OCI-LY7 (cell line): ENCODE measurements around the gene BEND3. TPM values are rescaled to one million over a fixed set of nuclear protein-coding genes. Genes with fewer than 3 reads are reported as not detected.
"Not testable (repeated sequence)": the region's sequence is repeated elsewhere in the genome, so short reads cannot be mapped to it uniquely, and the experiment has no call there.

Experiments
- Bru-seq: library from RNA; stranded (reverse); fragments of 400-500 nt; gene quantifications from one replicate; lab custom pipeline; 2021; lab: Mats Ljungman, UMichigan
- BruChase-seq, 2 experiments: library from RNA; stranded (reverse); fragments of 400-500 nt; gene quantifications; one replicate each; lab custom pipeline; 2021; lab: Mats Ljungman, UMichigan
- BruUV-seq: library from RNA; stranded (reverse); fragments of 400-500 nt; replicated peaks from 2 replicates; lab custom pipeline; 2021; lab: Mats Ljungman, UMichigan
- CTCF ChIA-PET: fragments of 300-600 bp; sonication (Branson Sonifier 250); formaldehyde crosslinking; loops from one replicate; lab custom pipeline; 2022; ENCODE audit warnings: antibody characterized with exemption; ENCODE audit not compliant: unreplicated experiment; lab: Charles Lee
- POLR2A ChIA-PET: fragments of 300-600 bp; sonication (Branson Sonifier 250); formaldehyde crosslinking; loops from one replicate; lab custom pipeline; 2022; ENCODE audit warnings: antibody characterized with exemption; lab: Charles Lee
- DNase-seq: peaks from one replicate; pipeline ENCODE4 v3.0.0-alpha.2; 2015; ENCODE audit warnings: low spot score
- H2AFZ ChIP-seq: fragments of 200-600 bp; sonication (generic), shearing (Covaris generic); 2 replicates; pipeline ENCODE4 v1.6.1; 2014; ENCODE audit warnings: mild to moderate bottlenecking, antibody characterized with exemption, low read length, moderate library complexity
- H3K27ac ChIP-seq: fragments of 200-600 bp; sonication (generic); 2 replicates; pipeline ENCODE4 v1.5.1; 2014; ENCODE audit warnings: mixed run types, low read depth, mild to moderate bottlenecking, moderate library complexity, low read length, inconsistent platforms; ENCODE audit not compliant: poor library complexity, severe bottlenecking
- H3K36me3 ChIP-seq: fragments of 200-600 bp; sonication (generic); 2 replicates; pipeline ENCODE4 v1.6.1; 2014; ENCODE audit warnings: mild to moderate bottlenecking, antibody characterized with exemption, low read length, moderate library complexity, mixed read lengths; ENCODE audit not compliant: insufficient read depth
- H3K4me1 ChIP-seq: fragments of 200-600 bp; sonication (generic); 2 replicates; pipeline ENCODE4 v1.5.1; 2014; ENCODE audit warnings: mild to moderate bottlenecking, low read length; ENCODE audit not compliant: insufficient read depth, poor library complexity, severe bottlenecking
- H3K4me2 ChIP-seq: fragments of 200-600 bp; sonication (generic); 2 replicates; pipeline ENCODE4 v1.6.1; 2014; ENCODE audit warnings: mild to moderate bottlenecking, low read length
- H3K4me3 ChIP-seq: fragments of 200-600 bp; sonication (generic); 2 replicates; pipeline ENCODE4 v1.5.1; 2014; ENCODE audit warnings: mild to moderate bottlenecking, low read depth, low read length; ENCODE audit not compliant: poor library complexity, severe bottlenecking
- H3K79me2 ChIP-seq: fragments of 200-600 bp; sonication (generic); 2 replicates; pipeline ENCODE4 v1.6.1; 2016; ENCODE audit warnings: low read depth, mild to moderate bottlenecking, low read length, moderate library complexity, mixed read lengths; ENCODE audit not compliant: insufficient read depth
- H3K9me2 ChIP-seq: fragments of 200-600 bp; sonication (generic); 2 replicates; pipeline ENCODE4 v1.6.1; 2016; ENCODE audit warnings: mild to moderate bottlenecking, low read length, mixed read lengths; ENCODE audit not compliant: insufficient read depth
- H3K9me3 ChIP-seq: fragments of 200-600 bp; sonication (generic); 2 replicates; pipeline ENCODE4 v1.6.1; 2014; ENCODE audit warnings: mild to moderate bottlenecking, mixed run types, low read length, mixed read lengths
- H4K20me1 ChIP-seq: fragments of 200-600 bp; sonication (generic); 2 replicates; pipeline ENCODE4 v1.6.1; 2014; ENCODE audit warnings: mild to moderate bottlenecking, antibody characterized with exemption, low read length, moderate library complexity, mixed read lengths; ENCODE audit not compliant: insufficient read depth
- EZH2phosphoT487 ChIP-seq: fragments of 200-600 bp; sonication (generic); IDR thresholded peaks from 2 replicates; pipeline ENCODE4 v1.6.1; 2018; ENCODE audit warnings: low read depth, borderline replicate concordance, mild to moderate bottlenecking, mixed run types, antibody characterized with exemption, low read length, moderate library complexity, mixed read lengths
- intact Hi-C: fragments of 100-400 bp; cut with micrococcal nuclease; formaldehyde crosslinking; loops from one replicate; pipeline ENCODE4 v1.10.0; 2022; ENCODE audit not compliant: unreplicated experiment
- long read RNA-seq: library from polyadenylated mRNA; stranded (forward); transcript quantifications from one replicate; pipeline ENCODE4 v2.0.0, GENCODE V29; 2022
- total RNA-seq, 2 experiments: library from RNA; depleted of rRNA in 1 of 2; stranded (reverse); fragments of >200 nt in 1 of 2; shearing (Covaris generic) in 1 of 2; gene quantifications; 2 replicates each; pipeline ENCODE4 v1.2.3, GENCODE V29; 2014 to 2022
- TF ChIP-seq, protein P1 (sequence below): fragments of 200-600 bp; sonication (generic); conservative IDR thresholded peaks from 2 replicates; pipeline ENCODE4 v1.5.1; 2014; ENCODE audit warnings: mild to moderate bottlenecking, antibody characterized with exemption, low read length, moderate library complexity, mixed read lengths

The BEND3 gene
- total RNA-seq (2014; rRNA removed; shearing (Covaris generic)) (7.9 and 11.7 TPM in 2 replicates), total RNA-seq (2022) (13.1 and 14.3 TPM in 2 replicates), Bru-seq, nascent RNA (percentile 64 among the genes with signal in this experiment), BruChase-seq, experiment 1, labeled RNA remaining after a 6-hour chase (percentile 67 among the genes with signal in this experiment), BruChase-seq, experiment 2, labeled RNA remaining after a 2-hour chase (percentile 68 among the genes with signal in this experiment)
- long read RNA-seq, full-length matches to known transcripts: 2 of 16 reads
- long read RNA-seq, partial matches to known transcripts: 0 of 16 reads
- long read RNA-seq, other reads (novel, unspliced or antisense): 14 of 16 reads

DNA sequence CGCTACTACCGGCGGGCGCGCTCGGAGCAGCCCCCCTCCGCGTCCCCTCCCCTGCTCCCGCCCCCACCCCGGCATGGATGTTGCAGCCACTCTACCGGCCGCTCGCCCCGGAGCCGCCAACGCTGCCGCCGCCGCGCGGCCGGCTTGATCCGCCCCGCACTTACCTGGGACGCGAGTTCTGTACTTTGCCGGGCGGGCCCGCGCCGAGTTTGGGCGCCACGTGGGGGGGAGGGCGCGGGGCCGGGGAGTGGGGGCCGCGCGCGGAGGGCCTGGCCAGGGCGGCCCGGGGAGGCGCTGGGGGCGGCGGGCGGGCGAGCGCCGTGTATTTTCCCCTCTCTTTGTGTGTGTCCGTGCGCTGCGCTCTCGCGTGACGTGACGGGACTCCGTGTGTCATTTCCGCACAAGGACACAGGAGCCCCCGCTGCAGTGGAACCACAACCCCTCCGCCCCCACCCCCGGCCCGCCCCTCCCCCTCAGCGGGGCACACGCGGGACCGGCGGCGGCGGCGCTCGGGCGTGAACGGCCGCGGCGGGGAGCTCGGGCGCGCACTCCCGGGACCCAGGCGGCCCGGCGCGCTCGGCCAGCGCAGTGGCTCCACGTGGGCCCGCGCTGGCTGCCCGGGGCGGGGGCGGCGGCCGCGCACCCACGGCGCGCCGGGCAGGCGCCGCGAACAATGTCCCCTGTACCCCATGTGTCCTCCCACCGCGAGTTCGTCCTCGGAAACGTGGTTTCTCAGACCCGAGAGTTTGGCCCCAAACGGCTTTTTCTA lies at the start of gene BEND3:
BEND3 (minus strand) TSS at position 590 of the 769 bp plus-strand sequence. CDS start 16,230 bp downstream, outside the sequence.
- peaks cover 53% of the 10 kb centered on the region for H3K4me1 ChIP-seq

DNA sequence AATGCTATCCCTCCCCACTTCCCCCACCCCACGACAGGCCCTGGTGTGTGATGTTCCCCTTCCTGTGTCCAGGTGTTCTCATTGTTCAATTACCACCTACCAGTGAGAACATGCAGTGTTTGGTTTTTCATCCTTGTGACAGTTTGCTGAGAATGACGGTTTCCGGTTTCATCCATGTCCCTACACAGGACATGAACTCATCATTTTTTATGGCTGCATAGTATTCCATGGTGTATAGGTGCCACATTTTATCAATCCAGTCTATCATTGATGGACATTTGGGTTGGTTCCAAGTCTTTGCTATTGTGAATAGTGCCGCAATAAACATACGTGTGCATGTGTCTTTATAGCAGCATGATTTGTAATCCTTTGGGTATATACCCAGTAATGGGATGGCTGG lies 49.0 kb upstream of the BEND3 start:
- H3K9me3 ChIP-seq, DNase-seq, BruUV-seq, H3K4me1 ChIP-seq, H3K9me2 ChIP-seq, H3K36me3 ChIP-seq, POLR2A ChIA-PET, H3K4me3 ChIP-seq, H4K20me1 ChIP-seq, H3K4me2 ChIP-seq, H2AFZ ChIP-seq, H3K27ac ChIP-seq, intact Hi-C loops, CTCF ChIA-PET, H3K79me2 ChIP-seq: not testable (repeated sequence)

More for the DNA sequence above, at the start of gene BEND3:
- ChIA-PET CTCF (interaction anchor here (0.8 kb wide), 1 partner anchor 12 kb away, joined by 3 read pairs; no protein-coding TSS in a partner anchor), POLR2A (interaction anchor here (1.3 to 1.9 kb wide), 5 partner anchors 10 to 543 kb away, joined by 4 to 12 read pairs (median 6); no protein-coding TSS in a partner anchor)
- peaks cover 23% of the 10 kb centered on the region; the same call in 1 of the 2 replicates for H3K79me2 ChIP-seq
- intact Hi-C loops: loop anchor here (1.0 to 10.0 kb wide), 12 partner anchors 35 to 950 kb away; partner anchors contain the start of genes MTRES1, PDSS2, QRSL1 and RTN4IP1
- H3K9me3 ChIP-seq: no peaks in the 10 kb centered on the region
- peak within 1 kb of the TSS; percentile 71 for H3K4me3 ChIP-seq
- no peaks in the 10 kb centered on the region for H3K9me2 ChIP-seq
- peaks cover 10% of the 10 kb centered on the region for H3K36me3 ChIP-seq
- H3K4me2 ChIP-seq: peak within 1 kb of the TSS; percentile 99
- peak; percentile 66 for DNase-seq
- no peak for TF ChIP-seq EZH2phosphoT487
- TF ChIP-seq, protein P1, sequence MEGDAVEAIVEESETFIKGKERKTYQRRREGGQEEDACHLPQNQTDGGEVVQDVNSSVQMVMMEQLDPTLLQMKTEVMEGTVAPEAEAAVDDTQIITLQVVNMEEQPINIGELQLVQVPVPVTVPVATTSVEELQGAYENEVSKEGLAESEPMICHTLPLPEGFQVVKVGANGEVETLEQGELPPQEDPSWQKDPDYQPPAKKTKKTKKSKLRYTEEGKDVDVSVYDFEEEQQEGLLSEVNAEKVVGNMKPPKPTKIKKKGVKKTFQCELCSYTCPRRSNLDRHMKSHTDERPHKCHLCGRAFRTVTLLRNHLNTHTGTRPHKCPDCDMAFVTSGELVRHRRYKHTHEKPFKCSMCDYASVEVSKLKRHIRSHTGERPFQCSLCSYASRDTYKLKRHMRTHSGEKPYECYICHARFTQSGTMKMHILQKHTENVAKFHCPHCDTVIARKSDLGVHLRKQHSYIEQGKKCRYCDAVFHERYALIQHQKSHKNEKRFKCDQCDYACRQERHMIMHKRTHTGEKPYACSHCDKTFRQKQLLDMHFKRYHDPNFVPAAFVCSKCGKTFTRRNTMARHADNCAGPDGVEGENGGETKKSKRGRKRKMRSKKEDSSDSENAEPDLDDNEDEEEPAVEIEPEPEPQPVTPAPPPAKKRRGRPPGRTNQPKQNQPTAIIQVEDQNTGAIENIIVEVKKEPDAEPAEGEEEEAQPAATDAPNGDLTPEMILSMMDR: no peak
- peak within 1 kb of the TSS; percentile 91; the same call in 1 of the 2 replicates for H2AFZ ChIP-seq
- no peaks in the 10 kb centered on the region for H4K20me1 ChIP-seq
- peak within 1 kb of the TSS; percentile 99 for H3K27ac ChIP-seq
- no TSS peak for BruUV-seq

DNA sequence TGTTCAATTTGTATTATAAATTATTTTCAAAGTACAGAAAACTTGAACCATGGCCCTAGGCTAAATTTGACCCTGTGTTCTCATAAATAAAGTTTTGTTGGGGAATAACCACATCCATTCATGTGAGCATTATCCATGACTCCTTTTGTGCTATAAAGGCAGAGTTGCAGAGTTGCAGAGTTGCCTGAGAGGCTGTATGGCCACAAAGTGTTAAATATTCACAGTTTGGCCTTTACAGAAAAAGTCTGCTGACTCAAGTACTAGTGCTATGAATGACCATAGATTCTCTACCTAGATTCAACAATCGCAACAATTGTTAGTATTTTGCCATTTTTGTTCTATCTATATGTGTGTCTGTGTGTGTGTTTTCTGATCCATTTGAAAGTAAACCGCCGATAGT lies 46.2 kb upstream of the BEND3 start:
- Histone ChIP-seq H4K20me1 (no peaks in the 10 kb centered on the region), H3K4me1 (no peaks in the 10 kb centered on the region), H3K27ac (no peak overlapping the region), H3K9me3 (no peaks in the 10 kb centered on the region), H3K4me2 (no peak overlapping the region), H2AFZ (no peak overlapping the region), H3K9me2 (no peaks in the 10 kb centered on the region), H3K79me2 (no peaks in the 10 kb centered on the region), H3K36me3 (no peaks in the 10 kb centered on the region), H3K4me3 (no peak overlapping the region)
- ChIA-PET POLR2A (no interaction called here), CTCF (no interaction called here)
- intact Hi-C loops: no loop called here
- no TSS peak for BruUV-seq
- DNase-seq: no peak
- TF ChIP-seq EZH2phosphoT487: no peak
- TF ChIP-seq, protein P1: no peak
